Measurements from ENCODE around the gene SCT. TPM values are rescaled to one million over a fixed set of nuclear protein-coding genes. Genes with fewer than 3 reads are reported as not detected.
A peak's percentile ranks its signal among the peaks of the same experiment; 100 is the strongest.

SCT gene
- total RNA-seq, 1 donor from 2014 or later: not detected

DNA sequence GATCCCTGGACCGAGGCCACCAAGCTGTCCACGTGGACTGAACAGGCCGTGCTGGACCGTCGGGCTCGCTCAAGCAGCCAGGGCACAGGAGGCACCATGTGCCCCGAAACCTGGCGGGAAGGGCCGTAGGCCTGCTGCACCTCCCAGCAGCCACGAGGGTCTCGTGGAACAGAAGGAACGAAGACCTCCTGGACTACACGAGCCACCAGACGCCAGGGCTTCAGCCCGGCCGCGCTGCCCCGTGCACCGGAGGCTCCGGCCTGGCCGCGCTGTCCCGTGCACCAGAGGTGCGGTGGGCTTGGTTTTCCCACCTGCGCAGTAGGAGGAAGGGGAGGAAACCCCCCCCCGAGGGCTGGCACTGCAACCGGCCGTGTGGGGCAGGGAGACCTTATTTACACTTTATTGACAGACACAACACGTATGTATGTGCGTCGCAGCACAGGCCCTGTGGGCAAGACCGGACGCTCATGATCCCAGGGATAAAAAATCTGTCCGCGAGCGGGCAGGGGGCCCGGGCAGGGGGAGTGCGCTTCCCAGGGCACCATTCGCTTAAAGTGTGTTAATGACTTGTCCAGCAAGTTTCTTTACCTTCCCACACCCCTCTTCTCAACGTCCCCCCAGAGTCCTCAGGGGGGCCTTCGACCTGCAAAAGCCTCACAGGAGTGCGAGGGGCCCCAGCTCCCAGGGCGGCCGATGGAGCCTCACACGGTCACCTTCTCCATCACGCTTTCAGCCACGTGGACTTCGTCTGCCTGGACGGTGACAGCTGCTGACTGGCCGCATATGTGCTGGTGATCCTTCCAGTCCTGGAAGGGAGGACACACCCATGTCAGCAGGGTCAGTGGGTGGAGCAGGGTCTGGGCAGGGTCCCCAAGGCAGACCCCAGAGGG is 17.1 kb upstream of the SCT start:
- DNase-seq (ENCODE audit: low read depth in 2 of 2): no peak

DNA sequence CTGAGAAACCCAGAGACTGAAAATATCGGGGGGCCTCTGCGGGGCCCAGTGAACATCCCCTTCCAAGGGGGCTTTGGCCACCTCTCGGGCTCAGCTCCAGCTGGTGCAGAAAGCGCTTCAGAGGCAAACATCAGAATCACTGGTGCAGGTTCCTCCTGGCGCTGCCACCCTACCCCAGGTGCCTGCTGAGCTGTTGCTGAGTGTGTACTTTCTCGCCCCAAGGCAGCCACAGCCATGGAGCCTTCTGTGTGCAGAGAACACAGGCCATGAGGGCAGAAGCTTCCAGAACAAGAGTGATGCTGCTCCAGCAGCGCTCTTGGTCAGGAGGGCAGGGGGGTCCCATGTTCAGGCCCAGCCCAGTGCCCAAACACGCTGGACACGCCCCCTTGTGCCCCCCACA is 16.4 kb upstream of the SCT start:
- DNase-seq (ENCODE audit: low read depth in 2 of 2): no peak

DNA sequence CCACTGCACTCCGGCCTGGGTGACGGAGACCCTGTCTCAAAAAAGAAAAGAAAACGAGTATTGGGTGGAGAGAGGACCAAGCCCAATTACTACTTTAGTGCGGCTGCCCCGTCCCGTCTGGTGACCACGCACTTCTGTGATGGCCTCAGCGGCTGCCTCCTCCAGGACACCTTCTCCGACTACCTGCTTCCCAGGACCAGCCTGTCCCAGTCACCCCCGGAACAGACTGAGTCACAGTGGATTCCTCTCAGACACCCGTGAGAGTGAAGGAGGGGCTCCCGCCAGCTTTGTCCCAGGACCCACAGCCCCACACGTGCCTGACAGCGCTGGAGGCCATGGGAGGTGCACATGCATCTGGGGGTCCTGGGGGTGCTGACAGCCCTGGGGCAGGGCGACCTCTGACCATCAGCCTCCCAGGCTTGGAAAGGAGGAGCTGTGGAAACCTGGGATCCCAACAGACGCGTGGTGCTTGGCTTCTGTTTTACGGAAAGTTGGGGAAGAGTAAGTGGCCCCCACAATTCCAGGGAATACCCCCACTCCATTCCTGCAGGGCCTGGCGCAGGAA is 14.9 kb upstream of the SCT start:
- no peak for DNase-seq (ENCODE audit: low read depth in 2 of 2)

DNA sequence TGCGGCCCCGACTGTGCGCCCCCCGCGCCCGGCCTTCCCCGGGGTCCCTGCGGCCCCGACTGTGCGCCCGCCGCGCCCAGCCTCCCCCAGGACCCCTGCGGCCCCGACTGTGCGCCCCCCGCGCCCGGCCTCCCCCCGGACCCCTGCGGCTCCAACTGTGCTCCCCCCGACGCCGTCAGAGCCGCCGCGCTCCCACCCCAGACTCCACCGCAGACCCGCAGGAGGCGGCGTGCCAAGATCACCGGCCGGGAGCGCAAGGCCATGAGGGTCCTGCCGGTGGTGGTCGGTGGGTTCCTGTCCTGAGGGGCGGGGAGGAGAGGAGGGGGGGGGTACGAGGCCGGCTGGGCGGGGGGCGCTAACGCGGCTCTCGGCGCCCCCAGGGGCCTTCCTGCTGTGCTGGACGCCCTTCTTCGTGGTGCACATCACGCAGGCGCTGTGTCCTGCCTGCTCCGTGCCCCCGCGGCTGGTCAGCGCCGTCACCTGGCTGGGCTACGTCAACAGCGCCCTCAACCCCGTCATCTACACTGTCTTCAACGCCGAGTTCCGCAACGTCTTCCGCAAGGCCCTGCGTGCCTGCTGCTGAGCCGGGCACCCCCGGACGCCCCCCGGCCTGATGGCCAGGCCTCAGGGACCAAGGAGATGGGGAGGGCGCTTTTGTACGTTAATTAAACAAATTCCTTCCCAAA is 13.2 kb upstream of the SCT start:
- DNase-seq (ENCODE audit: low read depth in 2 of 2): no peak

DNA sequence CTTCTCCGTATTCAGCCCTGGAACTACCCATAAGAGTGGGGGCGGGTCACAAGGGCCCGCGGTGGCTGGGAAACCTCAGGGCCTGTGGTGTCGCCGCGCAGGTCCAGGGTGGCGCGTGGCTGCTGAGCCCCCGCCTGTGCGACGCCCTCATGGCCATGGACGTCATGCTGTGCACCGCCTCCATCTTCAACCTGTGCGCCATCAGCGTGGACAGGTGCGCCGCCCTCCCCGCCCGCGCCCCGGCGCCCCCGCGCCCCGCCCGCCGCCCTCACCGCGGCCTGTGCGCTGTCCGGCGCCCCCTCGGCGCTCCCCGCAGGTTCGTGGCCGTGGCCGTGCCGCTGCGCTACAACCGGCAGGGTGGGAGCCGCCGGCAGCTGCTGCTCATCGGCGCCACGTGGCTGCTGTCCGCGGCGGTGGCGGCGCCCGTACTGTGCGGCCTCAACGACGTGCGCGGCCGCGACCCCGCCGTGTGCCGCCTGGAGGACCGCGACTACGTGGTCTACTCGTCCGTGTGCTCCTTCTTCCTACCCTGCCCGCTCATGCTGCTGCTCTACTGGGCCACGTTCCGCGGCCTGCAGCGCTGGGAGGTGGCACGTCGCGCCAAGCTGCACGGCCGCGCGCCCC is 12.5 kb upstream of the SCT start:
- DNase-seq (ENCODE audit: low read depth in 2 of 2): peak in 1 of 2 donors; percentile 17

DNA sequence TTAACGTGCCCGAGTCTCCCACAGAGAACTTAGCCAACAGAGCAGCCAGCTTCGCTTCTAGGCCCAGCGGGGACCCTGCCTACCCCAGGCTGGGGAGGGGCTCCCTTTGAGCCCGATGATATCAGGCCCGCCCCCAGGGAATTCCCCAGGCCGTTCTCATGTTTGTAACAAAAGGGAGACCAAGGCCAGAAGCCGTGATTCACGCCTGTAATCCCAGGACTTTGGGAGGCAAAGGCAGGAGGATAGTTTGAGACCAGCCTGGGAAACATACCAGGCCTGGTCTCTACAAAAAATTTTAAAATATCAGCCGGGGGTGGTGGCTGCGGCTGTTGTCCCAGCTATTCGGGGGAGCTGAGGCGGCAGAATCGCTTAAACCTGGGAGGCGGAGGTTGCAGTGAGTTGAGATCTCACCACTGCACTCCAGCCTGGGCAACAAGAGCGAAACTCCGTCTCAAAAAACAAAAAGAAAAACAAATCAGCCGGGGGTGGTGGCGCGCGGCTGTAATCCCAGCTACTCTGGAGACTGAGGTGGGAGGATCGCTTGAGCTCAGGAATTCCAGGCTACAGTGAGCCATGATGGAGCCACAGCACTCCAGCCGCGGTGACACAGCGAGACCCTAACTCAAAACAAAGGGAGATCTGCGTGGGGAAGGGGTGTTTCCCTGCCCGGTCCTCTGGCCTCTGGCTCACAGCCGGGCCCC is 11.8 kb upstream of the SCT start:
- peak in 1 of 2 donors; percentile 25 for DNase-seq (ENCODE audit: low read depth in 2 of 2)

DNA sequence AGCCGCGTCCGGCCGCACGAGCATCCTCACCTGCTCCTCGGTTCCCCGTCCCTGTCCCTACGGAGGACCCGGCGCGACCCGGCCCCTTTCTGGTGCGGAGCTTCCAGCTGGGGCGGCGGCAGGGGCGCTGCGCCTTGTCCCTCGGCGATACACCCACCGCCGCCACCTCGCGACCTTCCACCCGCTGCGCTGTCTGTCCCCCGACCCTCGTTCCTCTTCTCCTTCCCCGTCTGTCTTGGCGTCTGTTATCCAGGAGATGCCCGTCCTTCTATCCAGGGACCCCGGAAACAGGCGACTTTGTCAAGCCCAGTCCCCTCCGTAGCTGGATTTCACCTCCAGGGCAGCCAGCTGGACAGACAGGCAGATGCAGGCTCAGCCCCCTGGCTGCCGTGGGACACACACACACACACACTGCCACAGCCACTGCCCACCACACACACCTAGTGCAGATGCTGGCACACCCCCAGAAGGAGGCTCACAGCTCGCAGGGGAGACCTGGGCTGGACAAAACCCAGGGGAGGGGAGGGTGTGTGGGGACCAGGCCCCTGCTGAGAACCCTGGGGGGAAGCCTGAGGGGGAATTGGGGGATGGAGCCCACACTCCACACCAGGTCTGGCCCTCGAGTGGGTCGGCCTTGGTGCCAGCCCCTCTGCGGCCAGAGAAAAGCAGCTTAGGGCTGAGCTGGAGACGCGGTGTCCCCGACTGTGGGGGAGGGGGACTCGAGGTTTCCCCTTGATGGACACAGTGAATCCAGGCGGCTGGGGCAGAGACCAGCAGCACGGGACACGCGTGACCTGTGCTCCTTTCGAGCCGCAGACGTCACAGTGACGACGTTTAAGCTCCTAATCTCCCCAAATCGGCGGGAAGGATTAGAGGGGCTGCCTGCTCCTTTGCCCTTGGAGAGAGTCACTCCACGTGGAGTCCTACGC is 10.9 kb upstream of the SCT start:
- no peak for DNase-seq (ENCODE audit: low read depth in 2 of 2)

DNA sequence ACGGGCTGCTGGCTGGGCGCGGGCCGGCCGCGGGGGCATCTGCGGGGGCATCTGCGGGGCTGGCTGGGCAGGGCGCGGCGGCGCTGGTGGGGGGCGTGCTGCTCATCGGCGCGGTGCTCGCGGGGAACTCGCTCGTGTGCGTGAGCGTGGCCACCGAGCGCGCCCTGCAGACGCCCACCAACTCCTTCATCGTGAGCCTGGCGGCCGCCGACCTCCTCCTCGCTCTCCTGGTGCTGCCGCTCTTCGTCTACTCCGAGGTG is 10.3 kb upstream of the SCT start:
- no peak for DNase-seq (ENCODE audit: low read depth in 2 of 2)

DNA sequence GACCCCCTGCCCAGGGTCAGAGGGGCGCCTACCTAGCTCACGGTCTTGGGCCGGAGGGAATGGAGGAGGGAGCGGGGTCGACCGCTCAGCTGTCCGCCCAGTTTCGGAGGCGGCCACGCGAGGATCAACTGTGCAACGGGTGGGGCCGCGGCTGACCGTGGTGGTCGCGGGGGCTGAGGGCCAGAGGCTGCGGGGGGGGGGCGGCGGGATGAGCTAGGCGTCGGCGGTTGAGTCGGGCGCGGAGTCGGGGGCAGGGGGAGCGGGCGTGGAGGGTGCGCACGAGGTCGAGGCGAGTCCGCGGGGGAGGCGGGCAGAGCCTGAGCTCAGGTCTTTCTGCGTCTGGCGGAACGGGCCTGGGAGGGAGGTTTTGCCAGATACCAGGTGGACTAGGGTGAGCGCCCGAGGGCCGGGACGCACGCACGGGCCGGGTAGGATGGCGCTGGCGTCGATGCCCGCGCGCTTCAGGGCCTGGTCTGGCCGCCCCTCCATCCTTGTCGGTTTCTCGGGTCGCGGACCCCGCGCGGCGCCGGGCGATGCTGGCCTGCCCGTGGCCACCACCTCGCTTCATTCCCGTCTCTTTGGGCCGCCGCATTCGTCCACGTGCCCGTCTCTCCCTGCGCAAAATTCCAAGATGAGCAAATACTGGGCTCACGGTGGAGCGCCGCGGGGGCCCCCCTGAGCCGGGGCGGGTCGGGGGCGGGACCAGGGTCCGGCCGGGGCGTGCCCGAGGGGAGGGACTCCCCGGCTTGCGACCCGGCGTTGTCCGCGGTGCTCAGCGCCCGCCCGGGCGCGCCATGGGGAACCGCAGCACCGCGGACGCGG is 9.7 kb upstream of the SCT start, which contains the start of gene DRD4:
Gene DRD4 (plus strand): TSS at position 759 of the 822 bp plus-strand sequence. CDS start 36 bp downstream, at position 795.
- DNase-seq (ENCODE audit: low read depth in 2 of 2): no peak

DNA sequence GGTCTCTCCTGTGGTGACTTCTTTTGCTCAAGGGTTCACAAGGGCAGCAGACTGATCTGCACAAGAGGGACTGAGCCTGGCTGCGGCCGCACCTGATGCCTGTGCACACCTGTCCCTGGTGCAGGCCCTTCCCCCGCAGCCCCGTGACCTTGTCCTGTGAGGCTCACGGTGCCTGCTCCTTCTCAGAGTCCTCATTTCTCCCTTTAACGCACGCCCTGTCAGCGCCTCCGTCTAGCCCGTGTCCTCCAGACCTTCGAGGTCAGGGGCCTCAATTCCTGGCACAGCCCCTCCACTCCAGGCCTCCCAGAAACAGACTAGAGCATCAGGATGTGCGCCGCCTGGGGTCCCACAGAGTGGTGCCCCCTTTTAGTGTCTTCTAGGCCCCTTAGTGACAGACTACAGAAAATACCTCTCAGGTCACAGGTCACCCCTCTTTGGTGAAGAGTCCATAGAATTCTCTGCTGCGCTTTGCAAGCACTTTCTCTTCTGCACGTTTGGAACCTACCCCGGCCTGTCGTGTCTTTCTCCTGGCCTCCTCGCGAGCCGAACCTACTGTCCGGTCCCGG is 9.0 kb upstream of the SCT start:
- DNase-seq (ENCODE audit: low read depth in 2 of 2): no peak

DNA sequence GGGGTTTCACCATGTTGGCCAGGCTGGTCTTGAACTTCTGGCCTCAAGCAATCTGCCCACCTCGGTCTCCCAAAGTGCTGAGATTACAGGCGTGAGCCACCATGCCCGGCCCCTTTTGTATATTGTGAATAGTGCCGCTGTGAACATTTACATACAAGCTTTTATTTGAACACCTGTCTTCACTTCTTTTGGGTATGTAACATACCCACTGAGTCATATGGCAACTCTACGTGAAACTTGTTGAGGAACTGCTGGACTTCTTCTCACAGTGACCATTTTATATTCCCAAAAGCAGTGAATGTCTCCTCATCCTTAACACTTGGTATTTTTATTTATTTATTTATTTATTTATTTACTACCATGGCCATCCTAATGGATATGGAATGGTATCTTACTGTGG is 3.9 kb upstream of the SCT start:
- DNase-seq (ENCODE audit: low read depth in 2 of 2): no peak

DNA sequence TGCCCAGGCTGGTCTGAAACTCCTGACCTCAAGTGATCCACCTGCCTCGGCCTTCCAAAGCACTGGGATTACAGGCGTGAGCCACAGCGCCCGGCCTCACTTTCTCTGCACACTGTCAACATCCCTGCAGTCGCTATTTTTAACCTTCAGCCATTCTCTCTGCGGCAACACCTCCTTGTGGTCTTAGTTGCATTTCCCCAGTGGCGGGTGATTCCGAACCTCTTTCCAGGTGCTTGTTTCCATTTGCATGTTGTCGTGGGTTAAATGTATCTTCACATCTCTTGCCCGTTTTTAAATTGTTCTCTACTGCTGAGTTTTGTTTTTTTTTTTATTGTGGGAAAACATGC is 2.2 kb upstream of the SCT start:
- no peak for DNase-seq (ENCODE audit: low read depth in 2 of 2)

DNA sequence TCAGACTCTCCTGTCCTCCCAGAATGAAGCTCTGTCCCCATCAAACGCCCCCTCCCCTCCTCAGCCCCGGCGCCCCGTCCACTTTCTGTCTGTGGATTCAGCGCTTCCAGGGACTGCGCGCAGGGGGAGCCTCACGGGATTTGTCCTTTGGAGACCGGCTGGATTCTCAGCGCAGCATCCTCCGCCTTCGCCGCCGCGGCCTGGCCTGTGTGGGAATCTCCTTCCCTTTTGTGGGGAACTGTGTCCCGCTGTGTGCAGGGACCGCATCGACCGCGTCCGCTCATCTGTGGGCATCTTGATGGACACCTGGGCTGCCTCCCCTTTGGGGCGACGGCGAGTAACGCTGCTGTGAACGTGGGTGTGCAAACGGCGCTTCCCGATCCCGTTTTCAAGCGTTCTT is 1.1 kb upstream of the SCT start:
- no peak for DNase-seq (ENCODE audit: low read depth in 2 of 2)

DNA sequence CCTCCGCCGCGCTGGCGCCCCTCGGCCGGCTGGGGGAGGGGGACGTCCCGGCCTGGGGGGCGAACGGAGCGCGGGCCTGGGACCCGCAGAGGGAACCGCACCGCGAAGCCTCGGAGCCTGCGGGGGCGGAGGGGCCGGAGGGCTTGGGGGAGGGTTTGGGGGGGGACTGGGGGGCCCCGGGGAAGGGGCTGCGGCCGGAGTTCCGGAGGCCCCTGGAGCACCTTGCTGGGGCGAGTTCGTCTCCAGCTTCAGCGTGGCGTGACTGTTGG is 261 bp upstream of the SCT start:
- DNase-seq (ENCODE audit: low read depth in 2 of 2): no peak

DNA sequence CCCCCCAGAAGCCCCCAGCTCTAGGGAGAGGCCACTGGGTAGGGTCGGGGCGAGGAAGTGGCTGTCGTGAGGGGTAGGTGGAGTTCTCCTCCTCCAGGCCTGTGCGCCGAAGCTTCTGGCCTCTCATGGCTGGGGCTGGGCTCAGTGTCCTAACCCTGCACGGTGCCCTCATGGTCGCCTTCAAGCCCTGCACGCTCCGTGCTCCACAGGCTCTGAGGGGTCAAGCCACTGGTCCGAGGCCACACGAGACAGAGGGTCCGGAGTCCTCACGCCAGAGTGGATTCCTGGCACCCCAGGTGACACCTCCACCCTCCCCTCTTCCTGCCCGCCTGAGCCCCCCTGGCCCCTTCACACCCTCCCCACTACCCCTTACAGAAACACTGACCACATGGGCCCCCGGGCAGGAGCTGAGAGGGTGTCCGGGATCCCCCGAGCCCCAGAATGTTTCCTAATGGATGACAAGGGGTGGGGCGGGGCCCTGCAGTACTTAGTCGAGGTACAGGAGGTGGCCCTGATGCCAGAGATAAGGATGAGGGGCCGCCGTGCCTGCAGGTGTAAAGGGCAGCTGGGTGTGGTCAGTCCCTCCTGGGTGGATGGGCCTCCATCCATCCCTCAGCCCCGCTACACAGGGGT is 1.2 kb downstream of the SCT start:
- no peak for DNase-seq (ENCODE audit: low read depth in 2 of 2)

DNA sequence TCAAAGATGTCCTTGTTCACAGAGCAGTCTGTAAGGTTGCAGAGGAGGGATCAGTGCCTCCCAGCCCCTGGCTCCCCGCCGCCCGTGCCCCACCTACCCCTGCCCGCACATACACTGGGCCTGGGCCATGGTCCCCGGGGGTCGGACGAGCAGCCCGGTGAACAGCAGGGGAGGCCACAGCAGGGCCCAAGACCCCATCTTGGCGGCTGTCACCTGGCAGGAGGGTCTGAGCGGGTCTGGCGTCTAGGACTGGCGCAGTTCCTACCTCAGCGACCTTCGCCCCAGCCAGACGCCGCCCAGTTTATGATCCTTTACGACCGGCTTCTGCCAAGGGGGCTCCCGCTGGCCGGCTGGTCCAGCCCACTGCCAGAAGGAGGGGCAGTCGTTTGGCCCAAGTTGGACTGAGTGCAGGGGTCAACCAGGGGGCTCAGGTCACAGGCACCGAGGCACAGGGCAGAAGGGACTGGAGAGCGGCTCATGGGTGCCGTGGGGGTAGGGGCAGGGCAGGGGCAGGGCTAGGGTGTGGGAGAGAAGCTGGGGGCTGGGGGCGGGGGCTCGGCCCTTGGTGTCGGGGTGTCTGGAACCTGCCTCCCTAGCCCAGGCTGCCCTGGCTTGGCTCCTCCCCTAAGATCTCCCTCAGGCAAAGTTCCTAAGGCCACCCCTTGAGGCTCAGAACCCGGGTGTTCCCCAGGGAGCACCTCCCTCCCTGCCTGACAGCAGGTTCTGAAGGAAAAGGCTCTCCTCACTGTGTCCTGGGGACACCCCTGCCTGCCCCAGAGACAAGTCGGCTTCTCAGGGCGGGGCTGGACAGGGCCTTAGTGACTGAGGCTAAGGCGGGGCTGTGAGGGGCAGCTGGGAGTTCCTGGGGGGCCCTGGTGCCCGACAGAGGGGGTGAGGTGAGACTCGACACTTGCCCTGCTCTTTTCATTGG is 2.0 kb downstream of the SCT start, which contains the start of gene CDHR5:
Gene CDHR5 (minus strand): TSS at position 251 of the 931 bp plus-strand sequence. CDS start 53 bp downstream, at position 198.
- DNase-seq (ENCODE audit: low read depth in 2 of 2): no peak

DNA sequence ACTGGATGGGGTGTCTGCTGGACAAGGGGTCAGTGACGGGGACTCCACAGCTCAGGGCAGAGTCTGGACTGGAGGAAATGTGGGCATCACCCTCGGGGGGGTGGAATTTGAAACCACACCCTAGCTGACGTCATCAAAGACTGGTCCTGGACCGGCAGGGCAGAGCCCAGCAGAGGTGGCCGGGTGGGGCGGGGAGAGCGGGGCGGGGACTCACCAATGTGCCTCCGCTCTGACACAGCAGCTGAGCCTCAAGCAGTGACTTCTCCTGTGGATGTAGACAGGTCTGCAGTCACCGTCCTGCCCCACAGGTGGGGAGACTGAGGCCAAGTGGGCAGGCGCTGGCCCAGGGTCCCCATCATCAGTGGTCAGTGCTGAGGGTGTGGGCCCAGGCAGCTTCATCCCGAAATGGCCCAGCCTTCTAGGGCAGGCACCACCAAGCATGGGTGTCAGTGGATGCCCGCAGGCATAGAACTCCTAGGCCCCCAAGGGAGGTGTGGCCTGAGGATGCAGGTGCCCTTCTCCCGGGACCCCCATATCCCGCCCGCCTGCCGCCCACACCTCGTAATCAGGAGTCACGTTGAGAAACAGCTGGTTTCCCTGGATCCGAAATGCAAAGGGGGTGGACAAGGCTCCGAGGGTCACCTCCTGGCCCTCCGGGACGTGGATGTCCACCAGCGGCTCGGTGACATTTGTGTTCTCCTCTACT is 2.8 kb downstream of the SCT start:
- no peak for DNase-seq (ENCODE audit: low read depth in 2 of 2)
